GM08714 (cell line): ENCODE data around the gene RBL1.
A peak's percentile ranks its signal among the peaks of the same experiment; 100 is the strongest.
"Not testable (repeated sequence)": the region's sequence is repeated elsewhere in the genome, so short reads cannot be mapped to it uniquely, and the experiment has no call there.

Source experiments
- H3K4me3 ChIP-seq: fragments of 200-500 bp; sonication (Bioruptor generic); 2 replicates; pipeline ENCODE4 v1.5.1; 2014; ENCODE audit warnings: mild to moderate bottlenecking, low read length, inconsistent platforms
- ZNF274 ChIP-seq: IDR thresholded peaks from 2 replicates; pipeline ENCODE4 v1.6.1; 2012; ENCODE audit warnings: mild to moderate bottlenecking, low read depth, low read length

RBL1 gene, protein sequence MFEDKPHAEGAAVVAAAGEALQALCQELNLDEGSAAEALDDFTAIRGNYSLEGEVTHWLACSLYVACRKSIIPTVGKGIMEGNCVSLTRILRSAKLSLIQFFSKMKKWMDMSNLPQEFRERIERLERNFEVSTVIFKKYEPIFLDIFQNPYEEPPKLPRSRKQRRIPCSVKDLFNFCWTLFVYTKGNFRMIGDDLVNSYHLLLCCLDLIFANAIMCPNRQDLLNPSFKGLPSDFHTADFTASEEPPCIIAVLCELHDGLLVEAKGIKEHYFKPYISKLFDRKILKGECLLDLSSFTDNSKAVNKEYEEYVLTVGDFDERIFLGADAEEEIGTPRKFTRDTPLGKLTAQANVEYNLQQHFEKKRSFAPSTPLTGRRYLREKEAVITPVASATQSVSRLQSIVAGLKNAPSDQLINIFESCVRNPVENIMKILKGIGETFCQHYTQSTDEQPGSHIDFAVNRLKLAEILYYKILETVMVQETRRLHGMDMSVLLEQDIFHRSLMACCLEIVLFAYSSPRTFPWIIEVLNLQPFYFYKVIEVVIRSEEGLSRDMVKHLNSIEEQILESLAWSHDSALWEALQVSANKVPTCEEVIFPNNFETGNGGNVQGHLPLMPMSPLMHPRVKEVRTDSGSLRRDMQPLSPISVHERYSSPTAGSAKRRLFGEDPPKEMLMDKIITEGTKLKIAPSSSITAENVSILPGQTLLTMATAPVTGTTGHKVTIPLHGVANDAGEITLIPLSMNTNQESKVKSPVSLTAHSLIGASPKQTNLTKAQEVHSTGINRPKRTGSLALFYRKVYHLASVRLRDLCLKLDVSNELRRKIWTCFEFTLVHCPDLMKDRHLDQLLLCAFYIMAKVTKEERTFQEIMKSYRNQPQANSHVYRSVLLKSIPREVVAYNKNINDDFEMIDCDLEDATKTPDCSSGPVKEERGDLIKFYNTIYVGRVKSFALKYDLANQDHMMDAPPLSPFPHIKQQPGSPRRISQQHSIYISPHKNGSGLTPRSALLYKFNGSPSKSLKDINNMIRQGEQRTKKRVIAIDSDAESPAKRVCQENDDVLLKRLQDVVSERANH

DNA sequence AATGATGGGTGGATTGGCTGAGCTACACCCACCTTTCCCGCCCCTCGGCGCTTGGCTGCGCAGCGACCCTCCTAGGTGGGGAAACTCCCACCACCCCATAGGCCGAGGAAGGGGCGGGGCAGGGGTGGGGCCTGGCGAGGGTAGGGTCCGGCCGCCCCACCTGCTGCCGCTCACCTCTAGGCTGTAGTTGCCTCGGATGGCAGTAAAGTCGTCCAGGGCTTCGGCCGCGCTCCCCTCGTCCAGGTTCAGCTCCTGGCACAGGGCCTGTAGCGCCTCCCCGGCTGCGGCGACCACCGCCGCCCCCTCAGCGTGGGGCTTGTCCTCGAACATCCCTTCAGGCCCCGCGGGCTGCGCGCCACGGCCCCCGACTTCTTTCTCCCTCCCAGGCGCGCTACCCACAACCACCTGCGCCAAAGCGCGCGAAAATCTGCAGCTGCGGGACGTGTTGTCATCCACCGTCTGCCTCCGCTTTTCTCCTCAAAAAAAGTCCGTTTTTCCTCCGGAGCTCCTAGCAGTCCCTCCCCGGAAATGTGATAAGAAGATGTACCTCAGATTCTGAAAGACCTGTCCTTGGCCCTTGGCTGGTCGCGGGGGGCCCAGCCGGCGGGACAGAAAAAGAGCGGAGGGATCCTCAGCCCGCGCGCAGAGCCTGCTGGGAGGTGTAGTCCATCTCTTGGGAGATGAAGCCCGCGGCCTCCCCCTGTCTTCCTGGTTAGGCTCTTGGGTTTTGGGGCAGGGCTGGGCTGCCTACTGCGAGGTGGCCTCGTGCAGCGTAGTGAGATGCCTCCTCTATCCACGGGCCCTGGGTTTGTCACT, at the start of gene RBL1:
RBL1 (minus strand) TSS at position 399 of the 816 bp plus-strand sequence; CDS start at position 330, 69 bp downstream.
- peak within 1 kb of the TSS; percentile 68 for H3K4me3 ChIP-seq
- no peak for TF ChIP-seq ZNF274

DNA sequence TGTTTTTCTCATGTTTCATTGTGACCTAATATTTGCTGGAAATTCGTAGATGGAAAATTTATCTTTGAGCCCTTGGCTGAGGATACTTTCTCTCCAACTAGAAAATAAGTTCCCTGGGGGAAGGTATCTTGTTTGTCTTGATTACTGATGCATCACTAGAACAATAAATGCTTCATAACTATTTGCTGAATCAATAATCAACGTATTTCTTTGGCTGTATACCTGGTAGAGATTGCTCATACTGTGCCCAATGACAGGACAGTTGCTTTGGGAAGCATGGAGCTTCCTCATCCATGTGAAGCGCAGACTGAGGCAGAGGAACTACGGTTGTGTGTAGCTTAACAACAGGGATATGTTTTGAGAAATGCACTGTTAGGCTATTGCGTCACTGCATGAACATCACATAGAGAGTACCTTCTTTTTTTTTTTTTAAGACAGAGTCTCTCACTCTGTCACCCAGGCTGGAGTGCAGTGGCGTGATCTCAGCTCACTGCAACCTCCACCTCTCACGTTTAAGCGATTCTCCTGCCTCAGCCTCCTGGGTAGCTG, 49.1 kb upstream of the RBL1 start:
- no peak for TF ChIP-seq ZNF274
- no peak overlapping the region for H3K4me3 ChIP-seq

DNA sequence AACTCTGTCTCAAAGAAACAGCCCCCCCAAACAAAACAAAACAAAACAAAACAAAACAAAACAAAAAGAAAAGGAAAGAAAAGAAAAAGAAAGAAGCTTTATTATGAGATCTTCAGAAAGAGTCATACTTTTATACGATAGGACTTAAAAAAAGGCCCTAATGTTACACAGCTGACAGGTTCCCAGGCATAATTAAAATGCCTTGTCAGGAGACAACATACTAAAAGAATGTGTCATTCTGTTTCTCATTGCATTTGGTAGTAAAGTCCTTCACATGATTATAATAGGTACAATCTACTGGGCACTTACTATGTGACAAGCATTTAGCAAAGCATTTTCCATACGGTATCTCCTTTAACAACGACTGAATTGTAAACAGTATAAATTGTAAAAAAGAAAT, 46.9 kb upstream of the RBL1 start:
- no peak overlapping the region for H3K4me3 ChIP-seq
- no peak for TF ChIP-seq ZNF274

DNA sequence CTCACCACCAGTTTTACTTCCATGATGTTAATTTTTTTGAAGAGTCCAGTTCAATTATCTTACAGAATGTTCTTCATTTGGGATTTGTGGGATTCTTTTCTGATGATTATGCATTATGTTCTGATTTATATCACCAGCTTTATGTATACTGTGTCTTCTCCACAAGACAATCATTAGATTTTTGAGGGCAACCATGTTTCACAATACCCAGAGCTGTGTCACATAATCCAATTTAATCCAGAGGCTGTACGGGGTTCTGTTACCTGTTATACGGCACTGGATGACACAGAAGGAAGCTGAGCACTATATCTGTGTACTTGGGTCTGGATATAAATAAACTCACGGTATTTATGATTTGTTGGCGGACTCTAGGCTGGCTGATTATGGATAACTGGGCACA, 41.8 kb upstream of the RBL1 start:
- no peak overlapping the region for H3K4me3 ChIP-seq
- TF ChIP-seq ZNF274 = no peak

DNA sequence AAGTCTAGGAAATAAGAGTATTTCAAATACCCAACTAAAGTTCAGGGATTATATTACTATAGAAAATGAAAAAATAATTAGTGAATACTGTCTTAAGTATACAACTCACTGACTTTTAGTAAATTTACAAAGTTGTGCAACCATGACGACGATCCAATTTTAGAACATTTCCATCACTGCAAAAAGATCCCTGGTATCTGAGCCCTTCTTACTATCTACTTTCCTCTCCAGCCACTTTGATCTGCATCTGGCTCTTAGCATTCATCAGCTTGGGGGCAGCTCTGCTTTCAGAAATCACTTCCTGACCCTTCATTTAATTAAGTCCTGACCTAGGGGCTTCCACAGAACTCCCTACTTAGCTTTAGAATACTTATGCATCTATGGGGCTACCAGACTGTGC, 38.2 kb upstream of the RBL1 start:
- no peak overlapping the region for H3K4me3 ChIP-seq
- no peak for TF ChIP-seq ZNF274

DNA sequence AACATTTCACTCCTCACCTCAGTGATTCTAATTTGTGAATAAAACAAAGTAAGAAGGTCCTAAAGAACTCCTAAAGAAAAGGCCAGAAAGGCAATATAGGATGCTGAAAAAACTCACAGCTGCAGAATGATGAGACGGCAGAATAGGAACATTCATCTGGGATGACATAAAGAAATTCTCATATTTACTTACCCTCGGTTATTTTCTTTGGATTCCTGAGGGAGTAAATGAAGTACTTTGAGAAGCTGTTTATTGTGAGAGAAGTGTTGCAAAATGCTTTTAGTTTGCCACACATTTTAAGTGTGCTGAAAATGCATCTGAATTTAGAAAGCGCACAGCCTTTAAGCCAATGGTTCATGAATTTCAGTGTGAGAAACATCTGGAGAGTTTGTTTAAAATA, 35.7 kb upstream of the RBL1 start:
- no peak for TF ChIP-seq ZNF274

DNA sequence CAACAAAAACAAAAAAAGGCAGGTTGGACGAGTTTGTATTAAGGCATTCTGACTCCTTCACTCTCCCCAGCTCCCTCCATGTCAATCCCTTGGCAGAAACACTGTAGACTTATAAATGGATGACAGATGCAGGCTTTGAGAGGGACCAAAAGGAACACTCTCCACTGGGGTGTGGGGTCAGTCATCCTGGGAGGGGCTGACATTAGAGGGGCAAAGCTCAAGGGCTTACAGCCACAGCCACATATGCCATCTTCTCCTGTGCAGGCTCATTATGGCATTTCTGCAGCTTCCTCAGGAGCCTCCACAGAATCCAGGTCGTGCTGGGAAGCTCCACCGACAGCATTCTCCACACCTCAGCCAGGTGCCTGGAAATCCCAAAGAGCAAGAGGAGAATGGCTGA, 33.0 kb upstream of the RBL1 start:
- no peak overlapping the region for H3K4me3 ChIP-seq
- no peak for TF ChIP-seq ZNF274

More for the DNA sequence above, 35.7 kb upstream of the RBL1 start:
- H3K4me3 ChIP-seq = no peak overlapping the region

DNA sequence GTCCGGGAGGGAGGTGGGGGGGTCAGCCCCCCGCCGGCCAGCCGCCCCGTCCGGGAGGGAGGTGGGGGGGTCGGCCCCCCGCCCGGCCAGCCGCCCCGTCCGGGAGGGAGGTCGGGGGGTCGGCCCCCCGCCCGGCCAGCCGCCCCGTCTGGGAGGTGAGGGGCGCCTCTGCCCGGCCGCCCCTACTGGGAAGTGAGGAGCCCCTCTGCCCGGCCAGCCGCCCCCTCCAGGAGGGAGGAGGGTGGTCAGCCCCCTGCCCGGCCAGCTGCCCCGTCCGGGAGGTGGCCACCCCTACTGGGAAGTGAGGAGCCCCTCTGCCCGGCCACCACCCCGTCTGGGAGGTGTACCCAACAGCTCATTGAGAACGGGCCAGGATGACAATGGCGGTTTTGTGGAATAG, 30.5 kb upstream of the RBL1 start:
- H3K4me3 ChIP-seq = not testable (repeated sequence)

DNA sequence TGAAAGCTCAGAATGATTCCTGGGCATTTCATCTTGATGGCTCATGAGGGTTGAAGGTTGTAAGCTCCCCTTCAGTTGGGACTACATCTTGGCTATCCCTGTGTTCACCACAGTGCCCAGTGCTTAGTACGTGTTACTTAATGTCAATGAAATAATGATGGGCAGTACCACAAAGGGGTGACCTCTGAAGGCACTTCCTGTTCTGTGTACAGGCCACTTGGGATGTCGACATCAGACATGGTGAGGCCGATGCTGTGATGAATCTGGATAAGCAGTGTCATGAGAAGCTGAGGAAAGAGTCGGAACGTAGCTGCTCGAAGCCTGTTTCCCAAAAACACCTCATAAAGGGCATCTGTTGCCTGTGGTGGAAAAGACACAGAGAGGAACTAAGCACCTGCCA, 27.6 kb upstream of the RBL1 start:
- no peak overlapping the region for H3K4me3 ChIP-seq
- TF ChIP-seq ZNF274 = no peak

DNA sequence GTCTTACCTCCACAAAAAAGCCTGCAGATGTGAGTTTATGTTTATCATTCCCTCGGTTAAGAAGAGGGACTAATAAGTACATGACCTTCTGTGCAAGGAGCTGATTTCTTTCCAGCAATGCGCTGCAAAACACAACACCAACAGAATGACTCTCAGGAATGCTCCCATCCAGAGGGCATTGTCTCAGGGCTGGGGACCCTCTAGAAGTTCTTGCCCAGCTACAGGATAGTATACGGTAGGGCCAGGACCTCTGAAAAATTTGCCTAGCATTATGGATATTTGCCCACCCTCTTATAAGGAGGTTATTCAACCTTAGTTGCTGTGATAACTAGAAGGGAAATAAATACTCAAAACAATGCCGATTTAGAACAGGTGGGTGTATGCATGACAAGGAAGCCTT, 24.7 kb upstream of the RBL1 start:
- TF ChIP-seq ZNF274 = no peak
- H3K4me3 ChIP-seq = no peak overlapping the region

DNA sequence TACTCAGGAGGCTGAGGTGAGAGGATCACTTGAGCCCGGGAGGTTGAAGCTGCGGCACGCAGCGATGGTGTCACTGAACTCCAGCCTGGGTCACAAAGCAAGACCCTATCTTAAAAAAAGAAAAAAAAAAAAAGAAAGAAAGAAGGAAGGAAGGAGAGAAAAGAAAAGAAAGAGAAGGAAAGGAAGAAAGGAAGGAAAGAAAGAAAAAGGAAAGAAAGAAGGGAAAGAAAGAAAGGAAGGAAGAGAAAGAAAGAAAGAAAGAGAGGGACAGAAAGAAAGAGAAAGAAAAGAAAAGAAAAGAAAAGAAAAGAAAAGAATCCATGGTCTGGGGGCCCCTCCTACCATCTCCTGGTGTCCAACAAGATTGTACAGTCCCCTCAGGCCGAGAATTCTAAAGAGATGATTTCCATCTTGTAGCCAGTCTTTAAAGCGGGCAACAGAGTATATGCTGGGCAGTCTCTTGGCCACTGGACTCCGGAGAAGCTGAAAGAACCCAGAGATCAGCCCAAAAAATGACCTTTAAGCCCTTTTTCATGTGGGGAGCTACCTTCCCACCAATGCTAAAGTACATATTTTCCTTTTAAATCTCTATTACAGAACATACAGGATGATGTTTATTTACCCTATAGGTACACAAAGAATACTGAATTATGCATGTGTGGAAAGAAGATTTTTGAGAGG, 23.7 kb upstream of the RBL1 start:
- TF ChIP-seq ZNF274 = no peak

DNA sequence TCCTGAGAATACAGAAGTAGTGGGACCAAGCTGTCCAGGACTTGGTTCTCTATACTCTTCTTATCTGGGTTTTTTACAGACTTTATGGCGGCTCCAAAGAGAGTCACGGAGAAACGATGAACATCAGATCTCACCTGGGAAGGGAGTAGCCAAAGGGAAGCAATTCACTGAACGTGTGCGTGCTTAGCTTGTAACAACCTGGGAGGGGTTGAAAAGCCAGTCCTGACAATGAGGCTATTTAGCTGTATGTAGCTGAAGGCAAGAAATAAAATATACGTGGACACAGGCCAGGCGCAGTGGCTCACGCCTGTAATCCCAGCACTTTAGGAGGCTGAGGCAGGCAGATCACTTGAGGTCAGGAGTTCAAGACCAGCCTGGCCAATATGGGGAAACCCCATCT, 18.2 kb upstream of the RBL1 start:
- no peak for TF ChIP-seq ZNF274
- H3K4me3 ChIP-seq = no peak overlapping the region

More for the DNA sequence above, 23.7 kb upstream of the RBL1 start:
- H3K4me3 ChIP-seq = no peak overlapping the region

DNA sequence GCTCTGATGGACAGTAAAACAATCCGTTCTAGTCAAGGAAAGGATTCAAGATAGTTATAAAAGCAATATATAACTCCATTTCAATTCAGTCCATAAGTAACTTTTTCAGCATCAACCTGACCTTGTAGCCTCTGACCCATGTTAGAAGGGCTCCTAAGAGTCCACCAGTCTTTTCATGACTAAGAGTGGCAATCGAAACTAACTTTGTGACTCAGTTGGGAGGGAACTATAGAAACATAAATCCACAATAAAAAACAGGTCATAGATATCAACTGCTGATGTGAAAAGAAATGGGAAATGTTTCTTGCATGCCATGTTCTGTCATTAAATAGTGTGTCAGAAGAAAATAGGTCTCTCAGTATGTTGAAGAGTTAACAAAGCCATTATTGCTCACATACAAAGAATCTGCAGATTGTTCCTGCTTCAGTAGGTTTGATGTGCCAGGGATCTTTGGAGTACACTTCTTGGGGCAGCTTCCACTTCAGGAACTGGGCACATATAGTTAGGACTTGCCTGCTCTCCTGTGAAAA, 16.2 kb upstream of the RBL1 start:
- no peak overlapping the region for H3K4me3 ChIP-seq
- no peak for TF ChIP-seq ZNF274
